ENCODE measurements around the gene LPAR6. TPM values are rescaled to one million over a fixed set of nuclear protein-coding genes. Genes with fewer than 3 reads are reported as not detected.

LPAR6 gene
- total RNA-seq, 1 experiment from 2014 or later, result 3.6 TPM

GRCh38 chr13:48436661-48437288 lies 23.9 kb upstream of the LPAR6 start:
- Histone ChIP-seq H4K20me1 (ENCODE audit: low read length) (no peaks in the 10 kb centered on the region), H3K36me3 (ENCODE audit: low read depth, low read length) (no peaks in the 10 kb centered on the region), H3K27ac (ENCODE audit: low read length) (no peak overlapping the region), H3K9me2 (replicated peaks; ENCODE audit: low read length) (no peaks in the 10 kb centered on the region), H3K9me3 (ENCODE audit: low read length) (no peaks in the 10 kb centered on the region), H2AFZ (ENCODE audit: low read length) (no peak overlapping the region), H3F3A (ENCODE audit: low read length, unreplicated experiment) (no peaks in the 10 kb centered on the region), H3K79me2 (ENCODE audit: low read length) (no peaks in the 10 kb centered on the region), H3K4me2 (ENCODE audit: low read length) (no peak overlapping the region), H3K4me3 (ENCODE audit: low read length) (no peak overlapping the region), H3K4me1 (ENCODE audit: insufficient read depth, low read length) (no peaks in the 10 kb centered on the region), H3K27me3 (ENCODE audit: low read length) (no peaks in the 10 kb centered on the region), H3K9ac (ENCODE audit: low read length) (no peak overlapping the region)
- ATAC-seq (no peak), DNase-seq (no peak)
- CTCF ChIA-PET, result no interaction called here
- BruUV-seq (replicated peaks), result no TSS peak
- no peak for TF ChIP-seq EZH2phosphoT487 (IDR thresholded peaks at IDR 0.05; ENCODE audit: borderline replicate concordance, low read length)
- TF ChIP-seq CTCF (conservative IDR thresholded peaks at IDR 0.05; ENCODE audit: low read depth, low read length), result no peak
- TF ChIP-seq EZH2 (IDR thresholded peaks at IDR 0.05; ENCODE audit: low read length, unreplicated experiment), result no peak
- POLR2A ChIA-PET (ENCODE audit: unreplicated experiment), result no interaction called here
- intact Hi-C loops (cut with micrococcal nuclease), result no loop called here

DNA sequence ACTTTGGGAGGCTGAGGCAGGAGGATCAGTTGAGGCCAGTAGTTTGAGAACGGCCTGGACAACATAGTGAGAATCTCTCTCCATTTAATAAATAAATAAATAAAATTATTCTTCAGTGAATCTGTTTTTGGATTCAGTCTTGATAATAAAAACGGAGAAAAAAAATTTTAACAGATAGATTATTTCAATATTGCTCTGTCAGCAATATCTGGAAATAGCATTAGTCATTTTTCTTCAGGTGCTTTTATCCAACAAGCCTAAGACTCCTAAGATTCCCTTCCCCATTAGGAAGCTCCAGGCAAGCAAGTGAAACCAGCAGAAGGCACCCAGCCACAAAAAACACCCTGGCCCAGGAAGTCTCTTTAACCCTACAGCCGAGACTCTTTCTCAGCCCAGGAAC lies 21.3 kb upstream of the LPAR6 start:
- H3K79me2 ChIP-seq (ENCODE audit: low read length), result no peaks in the 10 kb centered on the region
- H3K4me3 ChIP-seq (ENCODE audit: low read length), result no peak overlapping the region
- no TSS peak for BruUV-seq (replicated peaks)
- H3K4me1 ChIP-seq (ENCODE audit: insufficient read depth, low read length), result no peaks in the 10 kb centered on the region
- ChIA-PET POLR2A (ENCODE audit: unreplicated experiment) (no interaction called here), CTCF (no interaction called here)
- no peak overlapping the region for H3K4me2 ChIP-seq (ENCODE audit: low read length)
- H3K9ac ChIP-seq (ENCODE audit: low read length), result no peak overlapping the region
- no peak overlapping the region for H2AFZ ChIP-seq (ENCODE audit: low read length)
- no peak for DNase-seq
- ATAC-seq, result no peak
- no peaks in the 10 kb centered on the region for H3K9me2 ChIP-seq (replicated peaks; ENCODE audit: low read length)
- H3K36me3 ChIP-seq (ENCODE audit: low read depth, low read length), result no peaks in the 10 kb centered on the region
- TF ChIP-seq EZH2 (IDR thresholded peaks at IDR 0.05; ENCODE audit: low read length, unreplicated experiment), result no peak
- TF ChIP-seq EZH2phosphoT487 (IDR thresholded peaks at IDR 0.05; ENCODE audit: borderline replicate concordance, low read length), result no peak
- no peak for TF ChIP-seq CTCF (conservative IDR thresholded peaks at IDR 0.05; ENCODE audit: low read depth, low read length)
- no peaks in the 10 kb centered on the region for H3K27me3 ChIP-seq (ENCODE audit: low read length)
- no peak overlapping the region for H3K27ac ChIP-seq (ENCODE audit: low read length)
- H4K20me1 ChIP-seq (ENCODE audit: low read length), result no peaks in the 10 kb centered on the region
- no peaks in the 10 kb centered on the region for H3F3A ChIP-seq (ENCODE audit: low read length, unreplicated experiment)
- intact Hi-C loops (cut with micrococcal nuclease), result no loop called here
- H3K9me3 ChIP-seq (ENCODE audit: low read length), result no peaks in the 10 kb centered on the region

DNA sequence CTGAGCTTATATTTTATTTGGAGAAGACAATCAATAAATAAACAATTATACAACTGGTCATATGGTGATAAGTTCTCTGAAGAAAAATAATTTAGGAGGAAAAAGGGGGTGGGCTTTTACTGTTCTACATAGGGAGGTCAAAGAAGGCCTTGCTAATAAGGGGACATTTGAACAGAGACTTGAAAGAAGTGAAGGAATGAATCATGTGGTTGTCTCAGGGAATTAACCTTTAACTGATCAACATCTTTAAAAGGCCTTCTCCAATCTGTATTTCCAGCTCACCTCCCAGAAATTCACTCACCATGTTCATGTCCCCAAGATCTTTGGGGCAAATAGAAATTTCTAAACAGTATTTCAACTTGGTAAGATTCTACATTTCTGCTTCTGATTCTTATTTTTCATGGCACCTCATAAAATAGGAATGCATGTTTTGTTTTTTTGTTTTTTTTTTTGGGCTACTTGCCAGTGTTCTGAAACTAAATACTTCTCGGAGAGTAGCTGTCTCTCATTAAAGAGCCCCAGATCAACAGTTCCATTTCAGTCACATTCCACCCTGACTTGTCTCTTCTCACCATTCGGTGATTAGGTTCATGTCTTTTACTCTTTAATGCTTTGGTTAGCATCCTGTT lies 19.2 kb upstream of the LPAR6 start:
- intact Hi-C loops (cut with micrococcal nuclease), result no loop called here
- ATAC-seq (no peak), DNase-seq (no peak)
- TF ChIP-seq CTCF (conservative IDR thresholded peaks at IDR 0.05; ENCODE audit: low read depth, low read length) (no peak), EZH2 (IDR thresholded peaks at IDR 0.05; ENCODE audit: low read length, unreplicated experiment) (no peak), EZH2phosphoT487 (IDR thresholded peaks at IDR 0.05; ENCODE audit: borderline replicate concordance, low read length) (no peak)
- Histone ChIP-seq H3K4me3 (ENCODE audit: low read length) (no peak overlapping the region), H3K36me3 (ENCODE audit: low read depth, low read length) (no peaks in the 10 kb centered on the region; the same call in 1 of the 2 replicates), H2AFZ (ENCODE audit: low read length) (no peak overlapping the region), H3K79me2 (ENCODE audit: low read length) (no peaks in the 10 kb centered on the region), H3F3A (ENCODE audit: low read length, unreplicated experiment) (no peaks in the 10 kb centered on the region), H3K4me2 (ENCODE audit: low read length) (no peak overlapping the region), H3K9ac (ENCODE audit: low read length) (no peak overlapping the region), H3K9me2 (replicated peaks; ENCODE audit: low read length) (no peaks in the 10 kb centered on the region), H4K20me1 (ENCODE audit: low read length) (no peaks in the 10 kb centered on the region), H3K27ac (ENCODE audit: low read length) (no peak overlapping the region), H3K9me3 (ENCODE audit: low read length) (no peaks in the 10 kb centered on the region), H3K4me1 (ENCODE audit: insufficient read depth, low read length) (no peaks in the 10 kb centered on the region), H3K27me3 (ENCODE audit: low read length) (no peaks in the 10 kb centered on the region)
- CTCF ChIA-PET, result no interaction called here
- no TSS peak for BruUV-seq (replicated peaks)
- POLR2A ChIA-PET (ENCODE audit: unreplicated experiment), result no interaction called here

Measured in PC-3 (cell line).